Amygdala (tissue), 56 donors: ENCODE results near the gene FGF12.
"Not testable (repeated sequence)": the region's sequence is repeated elsewhere in the genome, so short reads cannot be mapped to it uniquely, and the experiment has no call there.

Experiments used
- DNase-seq, 56 donors: peaks; one replicate each; lab custom pipeline; 2025; lab: John Stamatoyannopoulos, UW

The FGF12 gene

DNA sequence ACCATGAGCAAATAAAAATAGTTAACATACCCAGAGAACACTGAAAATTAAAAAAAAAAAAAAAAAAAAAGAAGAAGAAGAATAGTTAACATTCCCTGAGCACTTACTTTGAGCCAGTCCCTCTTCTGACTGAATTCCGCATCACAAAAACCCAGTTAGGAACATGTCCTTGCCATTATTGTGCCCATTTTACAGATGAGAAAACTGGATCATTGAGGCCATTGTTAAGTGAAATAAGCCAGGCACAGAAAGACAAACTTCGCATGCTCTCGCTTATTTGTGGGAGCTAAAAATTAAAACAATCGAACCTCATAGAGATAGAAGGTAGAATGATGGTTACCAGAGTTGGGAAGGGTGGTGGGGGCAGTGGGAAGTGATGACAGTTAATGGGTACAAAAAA, 119.5 kb downstream of the FGF12 start:
- no peak for DNase-seq

DNA sequence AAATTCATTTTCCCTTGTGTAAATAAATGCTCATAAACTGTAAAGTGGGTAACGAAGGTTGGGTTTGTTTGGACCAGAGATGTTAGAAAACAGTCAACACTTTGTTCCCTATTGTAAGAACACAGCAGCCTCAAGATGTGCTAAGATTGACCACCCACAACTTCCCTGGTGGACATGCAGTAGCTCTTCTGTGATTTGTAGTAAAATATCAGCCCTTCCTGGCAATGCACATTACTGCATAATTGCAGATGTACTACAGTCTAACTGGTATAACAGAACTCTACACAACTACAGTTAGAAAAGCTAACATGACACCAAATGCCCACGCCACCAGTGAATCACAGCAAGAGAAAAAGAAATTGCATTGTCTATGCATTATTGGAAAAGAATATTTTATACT, 129.4 kb downstream of the FGF12 start:
- no peak for DNase-seq

DNA sequence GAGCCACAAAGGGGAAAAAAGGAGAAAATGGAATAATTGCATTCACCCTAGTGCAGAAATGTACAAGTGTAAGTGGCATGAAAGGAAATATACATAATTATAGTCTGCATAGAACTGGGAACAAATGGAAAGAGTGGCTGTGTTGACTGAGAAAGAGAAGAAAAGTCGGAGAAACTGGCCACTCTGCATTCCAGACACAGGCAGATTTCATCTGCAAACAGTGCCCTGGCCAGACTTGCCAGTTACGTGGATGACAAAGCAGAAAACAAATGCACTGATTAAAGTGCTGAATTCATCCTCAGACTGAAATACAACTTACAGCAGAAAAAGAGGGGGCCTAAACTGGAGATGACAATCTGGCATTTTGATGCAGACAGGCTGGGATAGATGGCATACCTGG, 129.8 kb downstream of the FGF12 start:
- DNase-seq, result no peak

DNA sequence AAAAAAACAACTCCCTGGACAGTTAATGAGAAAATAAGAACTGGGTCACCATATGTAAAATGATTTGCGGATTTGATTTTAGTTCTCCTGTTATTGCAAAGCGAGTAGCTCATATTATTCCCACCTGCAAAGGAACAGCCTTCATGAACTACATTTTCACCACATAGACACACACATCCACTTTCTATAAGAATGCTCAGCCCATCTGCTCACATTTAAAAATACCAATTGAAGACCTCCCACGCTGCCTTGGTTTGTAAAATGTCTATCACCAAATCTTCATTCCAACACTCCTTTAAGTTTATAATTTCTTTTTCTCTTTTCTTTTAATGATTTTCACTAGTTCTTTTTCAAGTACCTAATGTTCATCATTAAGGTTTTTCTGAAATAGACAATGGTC, 148.6 kb downstream of the FGF12 start:
- DNase-seq, result peak in 3 of 56 donors; percentile 3 to 4 (median 3)

DNA sequence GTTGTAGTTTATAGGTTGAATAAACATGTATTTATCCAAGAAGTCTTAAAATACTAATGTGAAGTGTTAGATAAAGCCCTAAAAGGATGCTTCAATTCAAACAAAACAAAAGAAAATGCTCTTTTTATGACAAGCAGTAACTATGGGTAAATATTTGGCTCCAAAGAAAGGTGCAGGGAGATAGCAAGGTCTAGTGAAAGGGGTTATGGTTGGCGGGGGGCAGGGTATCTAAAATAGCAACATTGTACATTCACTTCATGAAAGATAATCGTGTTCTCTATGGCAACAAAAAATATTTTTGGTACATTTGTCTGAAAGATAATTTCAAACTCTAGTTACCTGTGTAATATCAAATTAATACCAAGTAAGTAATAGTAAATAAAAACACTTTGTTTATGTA, 149.5 kb downstream of the FGF12 start:
- no peak for DNase-seq

DNA sequence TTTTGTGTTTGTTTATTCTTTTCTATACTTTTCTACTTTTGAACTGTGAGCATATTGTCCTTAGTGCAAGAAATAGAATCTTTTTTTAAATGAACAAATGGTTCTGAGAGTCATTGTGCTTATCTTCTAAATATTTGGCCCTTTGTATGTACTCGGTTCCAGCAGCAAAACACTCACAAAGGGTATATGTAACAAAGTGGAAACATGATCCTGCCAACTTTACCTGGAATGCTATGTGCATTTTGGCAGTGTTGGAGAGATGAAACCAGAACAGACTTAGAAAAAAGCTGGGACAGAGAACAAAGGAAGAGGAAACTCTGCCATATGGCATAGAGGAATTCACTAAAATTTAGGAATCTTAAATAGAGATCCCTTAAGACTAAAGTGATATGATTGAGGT, 150.1 kb downstream of the FGF12 start:
- no peak for DNase-seq

DNA sequence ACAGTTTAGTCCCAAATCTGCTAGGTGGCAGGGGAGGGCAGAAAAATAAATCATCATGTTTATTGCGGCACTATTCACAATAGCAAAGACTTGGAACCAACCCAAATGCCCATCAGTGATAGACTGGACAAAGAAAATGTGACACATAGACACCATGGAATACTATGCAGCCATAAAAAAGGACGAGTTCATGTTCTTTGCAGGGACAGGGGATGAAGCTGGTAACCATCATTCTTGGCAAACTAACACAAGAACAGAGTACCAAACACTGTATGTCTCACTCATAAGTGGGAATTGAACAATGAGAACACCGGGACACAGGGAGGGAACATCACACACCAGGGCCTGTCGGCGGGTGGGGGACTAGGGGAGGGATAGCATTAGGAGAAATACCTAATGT, 150.6 kb downstream of the FGF12 start:
- not testable (repeated sequence) for DNase-seq

DNA sequence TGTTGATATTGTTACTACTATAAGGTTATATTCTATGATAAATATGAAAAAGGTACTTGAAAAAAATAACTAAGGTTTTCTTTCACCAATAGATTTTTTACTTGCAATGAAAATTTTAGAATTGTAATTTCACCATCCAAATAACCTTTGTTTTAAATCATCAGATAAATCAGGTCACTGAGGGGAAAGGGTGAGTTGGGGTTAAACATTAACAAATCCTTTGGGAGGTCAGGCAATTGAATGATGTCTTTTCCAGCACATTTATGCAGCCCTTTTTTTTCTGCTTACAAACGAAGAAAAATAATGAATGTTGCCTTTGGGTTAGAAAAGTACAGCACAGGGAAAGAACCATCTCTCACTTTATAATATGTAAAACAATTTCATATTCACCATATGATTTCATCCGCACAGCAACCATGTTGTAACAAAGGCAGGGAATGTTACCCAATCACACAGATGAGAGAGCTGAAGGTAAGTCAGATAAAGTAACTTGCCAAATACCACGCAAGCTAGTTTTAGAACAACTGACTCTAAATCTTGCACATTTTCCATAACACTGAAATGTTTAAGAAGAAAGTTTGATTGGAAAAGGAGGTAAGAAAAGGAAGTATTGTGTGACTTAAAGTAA, 151.3 kb downstream of the FGF12 start:
- no peak for DNase-seq

DNA sequence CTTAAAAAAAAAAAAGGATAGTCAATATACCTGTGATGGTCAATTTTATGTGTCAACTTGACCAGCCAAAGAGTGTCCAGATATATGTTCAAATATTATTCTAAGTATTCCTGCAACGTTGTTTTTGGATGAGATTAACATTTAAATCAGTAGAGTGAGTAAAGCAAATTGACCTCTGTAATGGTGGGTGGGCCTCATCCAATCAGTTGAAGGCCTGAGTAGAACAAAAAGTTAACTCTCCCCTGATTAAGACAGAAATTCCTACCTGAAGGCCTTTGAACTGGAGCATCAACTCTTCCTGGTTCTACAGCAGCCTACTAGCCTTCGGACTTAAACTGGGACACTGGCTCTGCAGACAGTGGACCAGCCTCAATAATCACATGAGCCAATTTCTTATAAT, 154.1 kb downstream of the FGF12 start:
- no peak for DNase-seq

DNA sequence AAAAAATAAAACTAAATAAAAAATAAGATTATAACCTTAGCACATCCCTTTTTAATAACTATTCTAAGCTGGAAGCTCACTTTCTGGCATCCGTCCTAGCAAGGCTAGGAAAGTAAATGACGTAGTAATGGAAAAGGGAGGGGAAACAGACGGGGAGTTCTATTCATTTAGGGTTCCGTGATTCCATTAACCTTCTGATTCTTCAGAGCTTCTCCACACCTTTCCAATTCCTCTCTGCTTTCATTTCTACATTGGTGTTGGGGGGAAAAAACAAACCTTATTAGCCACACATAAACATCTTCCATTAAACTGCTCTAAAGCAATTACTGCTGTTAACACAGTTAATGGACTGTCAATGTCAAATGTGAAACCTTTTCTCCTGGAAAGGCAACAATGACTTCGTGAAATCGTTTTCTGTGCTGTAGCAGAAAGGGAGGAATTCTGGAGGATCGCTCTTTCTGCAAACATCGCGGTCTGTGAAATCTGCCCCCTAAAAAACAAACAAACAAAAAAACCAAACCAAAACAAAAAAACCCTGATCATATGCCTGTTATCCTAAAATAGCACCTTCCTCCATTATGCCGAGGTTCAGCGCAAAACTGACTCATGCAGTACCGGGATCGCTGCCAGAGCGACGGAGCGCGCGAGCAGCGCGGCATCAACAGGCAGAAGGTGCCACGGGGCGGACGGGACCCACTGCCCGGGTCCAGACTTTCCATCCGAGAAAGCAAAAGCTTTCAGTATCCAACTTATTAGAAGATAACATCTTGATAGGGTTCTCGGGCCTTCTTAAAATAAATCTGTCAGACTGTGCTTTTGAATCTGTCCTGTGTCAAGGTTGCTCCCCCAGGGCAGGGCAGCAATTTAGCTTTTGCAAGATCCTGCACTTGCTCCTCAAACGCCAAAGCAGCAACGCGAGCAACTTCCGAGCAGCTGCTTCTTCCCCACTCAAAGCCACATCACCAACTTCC, 156.2 kb downstream of the FGF12 start:
- DNase-seq, result peak in 36 of 56 donors; percentile 0 to 56 (median 22)

DNA sequence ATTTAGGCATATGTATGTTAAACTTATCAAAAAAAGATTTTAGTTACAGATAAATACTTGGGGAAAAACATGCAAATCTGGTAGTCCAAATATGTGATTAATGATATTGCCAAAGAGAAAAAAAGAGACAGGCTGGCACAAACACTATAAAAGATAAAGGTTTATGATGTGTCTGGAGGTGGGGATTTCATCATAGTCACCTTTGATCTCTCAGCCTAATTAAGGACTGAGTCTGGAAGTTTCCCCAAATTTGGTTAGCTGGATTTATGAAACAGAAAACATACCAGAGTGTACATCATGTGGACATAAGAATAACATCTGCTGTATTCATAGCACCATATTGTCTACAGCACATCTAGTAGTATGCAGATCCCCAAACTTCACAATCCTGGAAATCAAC, 157.0 kb downstream of the FGF12 start:
- no peak for DNase-seq

DNA sequence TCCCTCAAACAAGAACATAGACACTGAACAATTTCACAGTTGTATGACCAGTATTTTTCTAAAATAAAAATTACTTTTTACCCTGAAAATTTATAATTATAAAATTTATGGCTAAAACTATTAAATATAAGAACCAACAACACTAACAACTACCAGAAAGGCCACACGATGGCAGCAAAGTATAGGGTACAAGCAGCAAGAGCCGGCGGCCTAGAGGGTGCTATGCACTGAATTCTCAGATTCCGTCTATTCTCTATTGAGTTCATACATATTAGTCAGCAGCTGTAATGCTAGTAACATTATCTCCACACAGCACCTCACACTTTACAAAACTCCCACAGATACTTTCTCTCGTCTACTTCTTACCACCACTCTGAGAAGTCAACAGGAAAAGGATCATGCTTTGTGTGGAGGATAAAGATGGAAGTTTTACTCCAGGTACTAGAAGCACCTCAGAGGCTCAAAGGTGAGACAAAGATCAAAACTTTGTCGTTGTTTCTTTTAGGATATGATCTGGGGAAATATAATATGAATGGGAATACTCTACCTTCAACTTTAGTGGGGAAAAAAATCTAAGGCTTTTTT, 160.5 kb downstream of the FGF12 start:
- peak in 52 of 56 donors; percentile 3 to 91 (median 50) for DNase-seq

DNA sequence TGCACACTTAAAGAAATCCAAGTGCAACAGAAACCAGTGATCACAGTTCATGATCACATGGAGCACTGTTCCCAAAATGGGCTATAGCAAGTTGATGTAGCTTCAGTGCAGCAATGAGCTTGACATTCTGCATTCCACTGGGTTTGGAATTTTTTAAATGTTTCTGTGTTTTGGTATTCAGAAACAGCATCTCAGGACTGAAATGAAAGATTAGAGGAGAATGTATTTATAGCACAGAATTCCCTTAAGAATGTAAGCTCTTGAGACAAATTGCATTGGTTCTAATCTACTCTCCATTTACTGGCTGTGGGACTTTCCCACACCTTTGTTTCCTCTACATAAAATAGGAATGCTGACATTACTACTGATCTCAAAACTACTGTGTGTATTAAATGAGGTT, 162.7 kb downstream of the FGF12 start:
- no peak for DNase-seq

DNA sequence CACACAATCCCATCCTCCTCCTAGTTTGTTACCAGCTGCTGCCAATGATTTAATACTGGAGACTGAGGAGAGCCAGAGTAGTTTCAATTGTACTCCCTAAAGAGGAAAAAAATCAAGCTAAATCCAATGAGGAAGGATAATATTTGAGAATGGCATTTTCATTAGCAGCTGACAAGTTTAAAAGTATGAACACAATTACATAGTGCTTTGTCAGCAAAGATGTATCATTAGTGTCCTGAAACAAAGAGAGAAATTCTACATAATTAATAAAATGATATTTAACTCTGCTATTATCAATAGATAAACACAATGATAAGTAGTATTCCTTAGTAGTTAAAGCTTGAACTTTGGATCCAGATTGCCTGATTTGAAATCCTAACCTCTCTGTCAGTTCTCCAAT, 163.9 kb downstream of the FGF12 start:
- DNase-seq, result no peak

DNA sequence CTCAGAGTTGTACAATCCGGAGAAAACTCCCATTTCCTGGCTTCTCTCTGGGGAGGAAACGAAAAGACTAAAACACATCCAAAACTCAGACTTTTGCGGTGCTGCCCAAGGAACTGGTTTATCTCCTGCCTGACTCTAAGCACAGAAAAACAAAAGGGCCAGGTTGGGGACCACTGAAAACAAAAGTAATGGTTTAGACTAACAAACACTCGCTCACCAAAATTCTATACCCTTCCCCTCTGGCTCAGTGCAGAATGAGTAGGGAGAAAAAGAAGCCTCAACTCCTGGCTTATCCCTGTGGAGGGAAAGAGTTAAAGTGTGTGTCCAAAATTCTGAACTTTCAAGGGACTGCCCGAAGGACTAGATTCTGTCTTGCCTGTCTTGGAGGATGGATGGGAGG, 173.6 kb downstream of the FGF12 start:
- DNase-seq, result no peak

DNA sequence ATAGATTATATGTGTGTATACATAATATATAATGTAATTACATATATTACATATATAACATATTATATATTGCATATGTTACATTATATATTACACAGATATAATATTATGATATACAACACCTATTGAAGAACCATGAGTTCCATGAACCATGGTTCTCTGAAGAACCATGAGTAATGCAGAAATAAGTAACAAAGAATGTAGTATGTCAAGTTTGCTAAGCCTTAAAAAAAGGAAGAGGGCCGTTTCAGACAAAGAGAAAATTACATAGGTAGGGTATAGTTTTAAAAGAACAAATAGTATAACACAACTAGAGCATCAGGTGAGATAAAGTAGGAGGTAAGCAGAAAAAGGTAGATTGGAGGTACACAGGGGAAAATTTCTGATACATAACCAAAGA, 177.0 kb downstream of the FGF12 start:
- no peak for DNase-seq

DNA sequence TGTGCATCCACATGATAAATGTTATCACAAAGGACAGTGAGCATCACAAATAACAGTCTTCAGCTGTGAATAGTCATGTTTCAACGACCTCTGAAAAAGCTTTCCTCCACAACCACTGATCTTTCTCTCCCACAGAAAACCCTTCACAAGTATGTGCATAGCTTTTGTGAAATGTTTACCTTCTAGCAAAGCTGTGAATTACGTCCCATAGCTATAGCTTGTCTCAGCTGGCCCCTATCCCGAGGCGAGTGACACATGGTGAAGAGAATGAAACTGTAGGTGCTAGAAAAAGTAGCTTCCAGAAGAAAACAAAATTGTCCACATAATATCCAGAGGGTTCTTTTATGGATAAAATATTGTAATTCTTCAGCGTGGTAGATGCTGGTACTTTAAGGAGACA, 182.0 kb downstream of the FGF12 start:
- no peak for DNase-seq

DNA sequence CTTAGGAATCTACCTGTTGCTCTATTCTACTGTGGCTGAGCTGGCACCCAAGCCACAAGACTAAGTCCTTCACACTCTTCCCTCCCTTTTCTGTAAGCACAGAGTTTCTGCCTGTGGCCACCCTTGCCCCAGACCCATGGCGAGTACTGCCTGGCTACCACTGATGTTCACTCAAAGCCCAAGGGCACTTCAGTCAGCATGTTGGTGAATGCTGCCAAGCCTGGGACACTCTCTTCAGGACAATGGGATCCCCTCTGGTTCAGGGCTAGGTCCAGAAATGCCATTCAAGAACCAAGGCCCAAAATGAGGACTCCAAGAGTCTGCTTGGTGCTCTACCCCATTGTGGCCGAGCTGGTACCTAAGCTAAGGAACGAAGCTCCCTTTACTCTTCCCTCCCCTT, 184.2 kb downstream of the FGF12 start:
- DNase-seq, result no peak

DNA sequence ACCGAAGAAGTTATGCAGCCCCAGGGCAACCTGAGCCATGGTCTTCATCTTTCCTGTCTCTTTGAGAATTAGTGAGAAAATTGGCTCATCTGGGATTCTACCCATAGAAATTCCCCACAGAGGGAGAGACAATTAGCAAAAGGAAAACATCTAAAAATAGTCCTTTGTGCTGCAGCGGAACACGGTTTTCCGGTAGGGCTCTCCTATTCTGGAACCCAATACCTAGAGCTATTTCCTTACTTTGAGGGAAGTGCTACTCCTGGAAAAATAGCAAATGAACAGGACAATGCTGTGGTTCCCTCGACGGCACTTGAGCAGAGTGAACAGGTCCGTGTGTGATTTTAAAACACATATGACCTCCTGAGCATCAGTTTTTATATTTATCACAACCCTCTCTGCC, 210.5 kb downstream of the FGF12 start:
- DNase-seq, result no peak

DNA sequence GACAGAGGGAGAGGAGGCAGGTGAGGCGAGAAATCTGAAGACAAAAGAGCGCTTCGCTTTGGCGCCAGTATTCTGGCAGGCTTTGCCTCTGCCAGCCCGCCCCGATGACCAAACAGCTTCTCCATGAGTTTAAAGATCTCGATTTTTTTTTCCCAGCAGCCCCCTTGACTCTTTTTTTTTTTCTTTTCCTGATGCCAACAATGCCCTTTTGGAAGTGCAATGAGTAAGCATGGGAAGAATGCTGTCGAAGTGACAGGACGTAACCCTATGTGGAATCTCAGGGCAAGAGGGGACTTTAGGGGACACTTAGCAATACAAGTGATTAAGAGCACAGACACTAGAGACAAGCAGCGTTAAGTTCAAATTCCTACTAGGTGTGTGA, 211.7 kb downstream of the FGF12 start:
- no peak for DNase-seq

DNA sequence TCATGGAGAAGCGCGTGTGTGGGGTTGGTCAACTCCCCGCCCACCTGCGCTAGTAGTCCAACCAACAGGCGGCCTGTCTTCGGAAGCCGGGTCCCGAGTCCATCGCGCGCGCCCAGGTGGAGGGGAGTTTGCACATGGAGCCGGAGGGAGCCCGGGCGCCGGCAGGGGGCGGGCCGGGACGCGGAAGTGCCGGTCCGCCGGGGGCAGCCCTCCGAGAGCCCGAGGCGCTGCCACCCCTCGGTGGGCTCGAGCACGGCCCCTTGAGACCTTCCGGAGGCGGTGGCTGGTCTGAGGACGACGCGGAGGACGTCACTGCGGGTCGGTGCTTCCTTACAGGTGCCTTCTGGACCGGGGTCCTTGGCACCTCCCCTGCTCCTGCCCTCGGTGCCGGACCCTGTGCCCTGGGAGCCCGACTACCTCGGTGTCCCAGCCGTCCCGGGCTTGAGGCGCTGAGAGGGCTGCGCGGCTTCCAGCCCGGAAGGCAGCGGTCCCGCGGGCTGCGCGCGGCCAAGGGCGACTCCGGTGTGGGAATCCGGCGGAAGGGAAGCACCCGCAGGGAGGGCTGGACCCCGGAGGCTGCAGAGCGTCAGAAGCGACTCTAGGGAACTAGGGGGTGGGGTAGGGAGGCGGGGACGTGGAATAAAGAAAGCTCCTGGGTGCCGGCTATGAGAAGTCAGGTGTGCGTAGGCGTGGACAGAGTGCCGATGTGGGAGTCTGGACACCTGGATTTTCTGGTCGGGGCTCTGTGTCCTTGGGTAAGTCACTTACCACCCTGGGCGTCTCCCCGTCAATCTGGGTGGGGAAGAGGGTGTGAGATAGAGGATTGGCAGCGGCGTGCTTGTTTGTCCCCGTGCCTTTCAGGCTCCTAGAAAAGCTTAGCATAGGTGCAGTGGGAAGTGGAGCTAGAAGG, 212.3 kb downstream of the FGF12 start:
- DNase-seq, result peak in 9 of 56 donors; percentile 6 to 48 (median 22)
